Nephron (organoid): Measurements from ENCODE around the gene MS4A15.

ENCODE experiments used
- H3K27ac Mint-ChIP-seq, 3 experiments: 2 replicates each; pipeline ENCODE4 v1.8.0; 2020; ENCODE audit warnings: mixed read lengths in 3 of 3, mild to moderate bottlenecking in 2 of 3, moderate library complexity in 1 of 3
- H3K27me3 Mint-ChIP-seq: 2 replicates; pipeline ENCODE4 v1.8.0; 2021; ENCODE audit warnings: low read depth, mild to moderate bottlenecking, moderate library complexity, mixed read lengths
- H3K36me3 Mint-ChIP-seq: 2 replicates; pipeline ENCODE4 v1.8.0; 2020; ENCODE audit warnings: low read depth, mixed read lengths
- H3K4me1 Mint-ChIP-seq: 2 replicates; pipeline ENCODE4 v1.8.0; 2020; ENCODE audit warnings: mixed read lengths
- H3K4me3 Mint-ChIP-seq, 3 experiments: 2 replicates each; pipeline ENCODE4 v1.8.0; 2020; ENCODE audit warnings: mild to moderate bottlenecking in 3 of 3, mixed read lengths in 3 of 3, moderate library complexity in 2 of 3
- H3K9me3 Mint-ChIP-seq: 2 replicates; pipeline ENCODE4 v1.8.0; 2020; ENCODE audit warnings: mixed read lengths
- TF ChIP-seq, protein P1 (sequence below), 3 experiments: fragments of 200-600 bp; sonication (generic); IDR thresholded peaks; one replicate each; pipeline ENCODE4 v1.5.0; 2021; ENCODE audit warnings: antibody characterized with exemption in 3 of 3; ENCODE audit not compliant: unreplicated experiment in 3 of 3

MS4A15 gene

GRCh38 chr11:60747359-60747873 is 9.3 kb upstream of the MS4A15 start:
- Mint-ChIP-seq H3K27me3 (peaks cover 29% of the 10 kb centered on the region), H3K27ac (no peak overlapping the region), H3K4me3 (no peak overlapping the region), H3K4me1 (peaks cover 4% of the 10 kb centered on the region), H3K9me3 (peaks cover 8% of the 10 kb centered on the region), H3K36me3 (no peaks in the 10 kb centered on the region)
- TF ChIP-seq, protein P1, sequence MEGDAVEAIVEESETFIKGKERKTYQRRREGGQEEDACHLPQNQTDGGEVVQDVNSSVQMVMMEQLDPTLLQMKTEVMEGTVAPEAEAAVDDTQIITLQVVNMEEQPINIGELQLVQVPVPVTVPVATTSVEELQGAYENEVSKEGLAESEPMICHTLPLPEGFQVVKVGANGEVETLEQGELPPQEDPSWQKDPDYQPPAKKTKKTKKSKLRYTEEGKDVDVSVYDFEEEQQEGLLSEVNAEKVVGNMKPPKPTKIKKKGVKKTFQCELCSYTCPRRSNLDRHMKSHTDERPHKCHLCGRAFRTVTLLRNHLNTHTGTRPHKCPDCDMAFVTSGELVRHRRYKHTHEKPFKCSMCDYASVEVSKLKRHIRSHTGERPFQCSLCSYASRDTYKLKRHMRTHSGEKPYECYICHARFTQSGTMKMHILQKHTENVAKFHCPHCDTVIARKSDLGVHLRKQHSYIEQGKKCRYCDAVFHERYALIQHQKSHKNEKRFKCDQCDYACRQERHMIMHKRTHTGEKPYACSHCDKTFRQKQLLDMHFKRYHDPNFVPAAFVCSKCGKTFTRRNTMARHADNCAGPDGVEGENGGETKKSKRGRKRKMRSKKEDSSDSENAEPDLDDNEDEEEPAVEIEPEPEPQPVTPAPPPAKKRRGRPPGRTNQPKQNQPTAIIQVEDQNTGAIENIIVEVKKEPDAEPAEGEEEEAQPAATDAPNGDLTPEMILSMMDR (IDR thresholded peaks at IDR 0.05; ENCODE audit: unreplicated experiment in 3 of 3): no peak

DNA sequence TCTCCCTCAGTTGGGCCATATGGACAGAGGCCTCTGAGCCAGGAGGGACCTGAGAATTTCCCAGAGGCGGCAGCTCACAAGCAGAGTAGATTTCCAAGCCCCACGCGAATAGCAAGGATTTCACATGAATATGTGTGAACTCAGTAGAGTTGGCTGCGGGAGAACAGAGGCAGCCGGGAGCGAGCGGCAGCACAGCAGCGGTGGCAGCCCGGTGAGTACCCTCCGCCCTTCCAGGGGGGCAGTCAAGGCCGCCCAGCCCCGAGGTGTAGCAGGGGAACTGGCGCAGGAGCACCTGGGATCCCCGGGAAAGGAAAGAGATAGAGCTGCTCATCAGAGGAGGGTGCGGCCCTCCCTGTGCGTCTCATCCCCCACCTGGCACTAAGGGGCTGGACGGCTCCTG is 8.4 kb upstream of the MS4A15 start:
- Mint-ChIP-seq H3K27ac (no peak overlapping the region), H3K4me1 (peaks cover 4% of the 10 kb centered on the region), H3K9me3 (peaks cover 2% of the 10 kb centered on the region), H3K36me3 (no peaks in the 10 kb centered on the region), H3K27me3 (peaks cover 37% of the 10 kb centered on the region), H3K4me3 (no peak overlapping the region)
- TF ChIP-seq, protein P1 (IDR thresholded peaks at IDR 0.05; ENCODE audit: unreplicated experiment in 3 of 3): no peak

GRCh38 chr11:60748821-60749220 is 7.8 kb upstream of the MS4A15 start:
- Mint-ChIP-seq H3K4me1 (peaks cover 4% of the 10 kb centered on the region), H3K4me3 (no peak overlapping the region), H3K36me3 (no peaks in the 10 kb centered on the region), H3K27ac (no peak overlapping the region), H3K9me3 (peaks cover 2% of the 10 kb centered on the region), H3K27me3 (peaks cover 39% of the 10 kb centered on the region)
- TF ChIP-seq, protein P1 (IDR thresholded peaks at IDR 0.05; ENCODE audit: unreplicated experiment in 3 of 3): no peak

- peaks cover 2% of the 10 kb centered on the region for H3K9me3 Mint-ChIP-seq
- peaks cover 39% of the 10 kb centered on the region for H3K27me3 Mint-ChIP-seq
- no peaks in the 10 kb centered on the region for H3K36me3 Mint-ChIP-seq
- peaks cover 4% of the 10 kb centered on the region for H3K4me1 Mint-ChIP-seq
- H3K4me3 Mint-ChIP-seq: no peak overlapping the region
- no peak overlapping the region for H3K27ac Mint-ChIP-seq
- TF ChIP-seq, protein P1 (IDR thresholded peaks at IDR 0.05; ENCODE audit: unreplicated experiment in 3 of 3): no peak
These were observed 5.8 kb upstream of the MS4A15 start for GRCh38 chr11:60750911-60751310.

DNA sequence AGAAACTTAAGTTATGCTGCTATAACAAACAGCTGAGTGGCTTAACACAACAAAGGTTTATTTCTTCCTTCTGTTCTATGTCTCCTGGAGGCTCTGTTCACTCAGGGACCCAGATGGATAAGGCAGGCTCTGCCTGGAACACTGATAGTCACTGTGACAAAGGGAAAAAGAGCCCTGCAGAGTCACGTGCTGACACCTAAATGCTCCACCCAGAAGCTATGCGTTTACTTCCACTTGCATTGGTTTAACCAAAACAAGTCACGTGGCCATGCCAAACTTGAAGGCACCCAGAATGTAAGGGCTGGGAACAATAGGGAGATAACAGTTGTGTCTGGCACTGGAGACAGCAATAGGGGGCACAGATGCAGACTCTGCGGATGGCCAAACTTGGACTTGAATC is 3.4 kb upstream of the MS4A15 start:
- no peaks in the 10 kb centered on the region for H3K9me3 Mint-ChIP-seq

GRCh38 chr11:60754887-60755286 is 1.8 kb upstream of the MS4A15 start:
- Mint-ChIP-seq H3K27ac (no peak overlapping the region), H3K4me1 (peaks cover 21% of the 10 kb centered on the region), H3K9me3 (no peaks in the 10 kb centered on the region), H3K4me3 (no peak overlapping the region), H3K36me3 (no peaks in the 10 kb centered on the region), H3K27me3 (peaks cover 29% of the 10 kb centered on the region)
- TF ChIP-seq, protein P1 (IDR thresholded peaks at IDR 0.05; ENCODE audit: unreplicated experiment in 3 of 3): no peak

More for the DNA sequence above, 3.4 kb upstream of the MS4A15 start:
- Mint-ChIP-seq H3K27me3 (peaks cover 34% of the 10 kb centered on the region), H3K4me3 (no peak overlapping the region), H3K36me3 (no peaks in the 10 kb centered on the region), H3K27ac (no peak overlapping the region), H3K4me1 (peaks cover 5% of the 10 kb centered on the region)
- TF ChIP-seq, protein P1 (IDR thresholded peaks at IDR 0.05; ENCODE audit: unreplicated experiment in 3 of 3): no peak
